Endothelial cell (in vitro differentiated cells): ENCODE data around the gene ARRB1. TPM values are rescaled to one million over a fixed set of nuclear protein-coding genes. Genes with fewer than 3 reads are reported as not detected.

Experiments
- DNase-seq: peaks from one replicate; pipeline ENCODE4 v3.0.0; 2021; ENCODE audit warnings: low spot score
- H3K27ac Mint-ChIP-seq: one replicate; pipeline ENCODE4 v1.8.0; 2021; ENCODE audit warnings: mixed read lengths, inconsistent platforms; ENCODE audit not compliant: unreplicated experiment
- H3K27me3 Mint-ChIP-seq: one replicate; pipeline ENCODE4 v1.8.0; 2021; ENCODE audit warnings: mild to moderate bottlenecking, moderate library complexity, mixed read lengths, inconsistent platforms; ENCODE audit not compliant: unreplicated experiment
- H3K36me3 Mint-ChIP-seq: one replicate; pipeline ENCODE4 v1.8.0; 2021; ENCODE audit warnings: mild to moderate bottlenecking, low read depth, mixed read lengths, inconsistent platforms; ENCODE audit not compliant: unreplicated experiment
- H3K4me1 Mint-ChIP-seq: one replicate; pipeline ENCODE4 v1.8.0; 2021; ENCODE audit warnings: mild to moderate bottlenecking, mixed read lengths, inconsistent platforms; ENCODE audit not compliant: unreplicated experiment
- H3K4me3 Mint-ChIP-seq: one replicate; pipeline ENCODE4 v1.8.0; 2021; ENCODE audit warnings: mild to moderate bottlenecking, mixed read lengths, inconsistent platforms; ENCODE audit not compliant: unreplicated experiment
- H3K9me3 Mint-ChIP-seq: one replicate; pipeline ENCODE4 v1.8.0; 2021; ENCODE audit warnings: mixed read lengths, inconsistent platforms; ENCODE audit not compliant: unreplicated experiment
- CTCF ChIP-seq: fragments of 200-600 bp; sonication (generic); IDR thresholded peaks from one replicate; pipeline ENCODE4 v1.5.0; 2021; ENCODE audit warnings: antibody characterized with exemption; ENCODE audit not compliant: unreplicated experiment
- microRNA-seq: library from miRNA; unstranded; fragments of <30 nt; microRNA quantifications from one replicate; pipeline ENCODE4, GENCODE V29; 2020; ENCODE audit not compliant: unreplicated experiment
- total RNA-seq: library from RNA; stranded (reverse); fragmentation: NEBNext Ultra II Directional; extraction: Animal tissue kit (Norgen Biotek cat#: 25700); gene quantifications from one replicate; pipeline ENCODE4 v1.2.1, GENCODE V29; 2021; ENCODE audit not compliant: unreplicated experiment

The ARRB1 gene
- total RNA-seq, 1 donor from 2014 or later = 197 TPM

- H3K4me1 Mint-ChIP-seq = no peaks in the 10 kb centered on the region
- H3K36me3 Mint-ChIP-seq = no peaks in the 10 kb centered on the region
- no peaks in the 10 kb centered on the region for H3K9me3 Mint-ChIP-seq
- no peak for TF ChIP-seq CTCF
- peaks cover under 1% of the 10 kb centered on the region for H3K27me3 Mint-ChIP-seq
- no peak for DNase-seq
- H3K27ac Mint-ChIP-seq = no peak overlapping the region
- H3K4me3 Mint-ChIP-seq = no peak overlapping the region
These were observed 127.4 kb downstream of the ARRB1 start for GRCh38 chr11:75223954-75224643.

GRCh38 chr11:75219869-75220268 lies 131.6 kb downstream of the ARRB1 start:
- no peak overlapping the region for H3K4me3 Mint-ChIP-seq

GRCh38 chr11:75214843-75215242 lies 136.6 kb downstream of the ARRB1 start:
- Mint-ChIP-seq H3K27ac (no peak overlapping the region), H3K9me3 (no peaks in the 10 kb centered on the region), H3K27me3 (peaks cover 6% of the 10 kb centered on the region), H3K4me3 (no peak overlapping the region), H3K36me3 (no peaks in the 10 kb centered on the region), H3K4me1 (peaks cover 6% of the 10 kb centered on the region)
- no peak for DNase-seq
- no peak for TF ChIP-seq CTCF

More at GRCh38 chr11:75219869-75220268, 131.6 kb downstream of the ARRB1 start:
- H3K27ac Mint-ChIP-seq = no peak overlapping the region
- TF ChIP-seq CTCF = no peak
- H3K9me3 Mint-ChIP-seq = no peaks in the 10 kb centered on the region
- peaks cover 4% of the 10 kb centered on the region for H3K27me3 Mint-ChIP-seq
- no peaks in the 10 kb centered on the region for H3K36me3 Mint-ChIP-seq
- DNase-seq = no peak
- H3K4me1 Mint-ChIP-seq = no peaks in the 10 kb centered on the region

GRCh38 chr11:75214411-75214821 lies 137.0 kb downstream of the ARRB1 start:
- H3K9me3 Mint-ChIP-seq = no peaks in the 10 kb centered on the region

More at GRCh38 chr11:75214411-75214821, 137.0 kb downstream of the ARRB1 start:
- peak overlapping the region; percentile 35 for H3K4me3 Mint-ChIP-seq
- H3K36me3 Mint-ChIP-seq = no peaks in the 10 kb centered on the region
- TF ChIP-seq CTCF = peak; percentile 29
- peaks cover 6% of the 10 kb centered on the region for H3K4me1 Mint-ChIP-seq
- H3K27ac Mint-ChIP-seq = no peak overlapping the region
- DNase-seq = peak; percentile 96
- peaks cover 6% of the 10 kb centered on the region for H3K27me3 Mint-ChIP-seq

Small RNA genes lying within 50 kb of the gene (microRNA-seq; reads per million reads assigned to microRNA genes)
- gene MIR326 = 235 reads per million, percentile 87 among the genes with 10 or more reads in this experiment

Other genes starting within 250 kb of the ARRB1 start
- gene SLCO2B1, start 200.6 kb downstream of the ARRB1 start, total RNA-seq = 3.5 TPM
- 7.0 TPM for gene TPBGL, start 110.9 kb downstream of the ARRB1 start, total RNA-seq
- gene RPS3, start 47.9 kb upstream of the ARRB1 start, total RNA-seq = 3,784 TPM
- gene KLHL35, start 81.5 kb upstream of the ARRB1 start, total RNA-seq = 2.8 TPM
- gene GDPD5, start 174.3 kb upstream of the ARRB1 start, total RNA-seq = 674 TPM
- 449 TPM for gene SERPINH1, start 210.6 kb upstream of the ARRB1 start, total RNA-seq